Neural crest cell (in vitro differentiated cells): ENCODE data around the gene DMRTB1. TPM values are rescaled to one million over a fixed set of nuclear protein-coding genes. Genes with fewer than 3 reads are reported as not detected.

Experiments used
- DNase-seq: peaks from one replicate; pipeline ENCODE4 v3.0.0; 2021; ENCODE audit warnings: low read depth, mixed read lengths, low spot score
- H3K27ac Mint-ChIP-seq: one replicate; pipeline ENCODE4 v1.8.0; 2021; ENCODE audit warnings: mild to moderate bottlenecking, mixed read lengths; ENCODE audit not compliant: unreplicated experiment
- H3K27me3 Mint-ChIP-seq: 2 replicates; pipeline ENCODE4 v1.8.0; 2021; ENCODE audit warnings: low read depth, mild to moderate bottlenecking, mixed read lengths
- H3K36me3 Mint-ChIP-seq: 2 replicates; pipeline ENCODE4 v1.8.0; 2021; ENCODE audit warnings: low read depth, mild to moderate bottlenecking, mixed read lengths
- H3K4me1 Mint-ChIP-seq: 2 replicates; pipeline ENCODE4 v1.8.0; 2021; ENCODE audit warnings: mixed read lengths
- H3K4me3 Mint-ChIP-seq: one replicate; pipeline ENCODE4 v1.8.0; 2021; ENCODE audit warnings: mild to moderate bottlenecking, mixed read lengths
- H3K9me3 Mint-ChIP-seq: 2 replicates; pipeline ENCODE4 v1.8.0; 2021; ENCODE audit warnings: mixed read lengths
- CTCF ChIP-seq: fragments of 200-600 bp; sonication (generic); conservative IDR thresholded peaks from 2 replicates; pipeline ENCODE4 v1.5.0; 2021; ENCODE audit warnings: antibody characterized with exemption, mild to moderate bottlenecking
- total RNA-seq: library from RNA; stranded (reverse); gene quantifications from 2 replicates; pipeline ENCODE4 v1.2.1, GENCODE V29; 2021

Gene DMRTB1
- total RNA-seq, 1 donor from 2014 or later, result not detected

- H3K4me1 Mint-ChIP-seq, result peaks cover 17% of the 10 kb centered on the region
- DNase-seq, result no peak
- no peak overlapping the region for H3K27ac Mint-ChIP-seq
- peaks cover 3% of the 10 kb centered on the region for H3K36me3 Mint-ChIP-seq
- peaks cover 3% of the 10 kb centered on the region for H3K27me3 Mint-ChIP-seq
- H3K4me3 Mint-ChIP-seq, result no peak overlapping the region
- H3K9me3 Mint-ChIP-seq, result peaks cover 11% of the 10 kb centered on the region
- no peak for TF ChIP-seq CTCF
Measured at GRCh38 chr1:53438427-53439336, 20.5 kb upstream of the DMRTB1 start.

GRCh38 chr1:53439337-53440207 lies 19.6 kb upstream of the DMRTB1 start:
- no peak overlapping the region for H3K4me3 Mint-ChIP-seq
- H3K27me3 Mint-ChIP-seq, result peaks cover 3% of the 10 kb centered on the region
- TF ChIP-seq CTCF, result no peak
- DNase-seq, result no peak
- peaks cover 17% of the 10 kb centered on the region for H3K4me1 Mint-ChIP-seq
- peaks cover 11% of the 10 kb centered on the region for H3K9me3 Mint-ChIP-seq
- H3K36me3 Mint-ChIP-seq, result peaks cover 3% of the 10 kb centered on the region
- no peak overlapping the region for H3K27ac Mint-ChIP-seq

- no peak overlapping the region for H3K27ac Mint-ChIP-seq
- H3K4me3 Mint-ChIP-seq, result no peak overlapping the region
- peaks cover 7% of the 10 kb centered on the region for H3K9me3 Mint-ChIP-seq
- no peak for DNase-seq
- peaks cover 3% of the 10 kb centered on the region for H3K27me3 Mint-ChIP-seq
- peaks cover 3% of the 10 kb centered on the region for H3K36me3 Mint-ChIP-seq
- no peak for TF ChIP-seq CTCF
- H3K4me1 Mint-ChIP-seq, result peaks cover 17% of the 10 kb centered on the region
Measured at GRCh38 chr1:53440633-53441032, 18.6 kb upstream of the DMRTB1 start.

- H3K27ac Mint-ChIP-seq, result no peak overlapping the region
- no peak for TF ChIP-seq CTCF
- peaks cover 3% of the 10 kb centered on the region for H3K36me3 Mint-ChIP-seq
- H3K27me3 Mint-ChIP-seq, result no peaks in the 10 kb centered on the region
- no peak for DNase-seq
- peaks cover 7% of the 10 kb centered on the region for H3K9me3 Mint-ChIP-seq
- peaks cover 17% of the 10 kb centered on the region for H3K4me1 Mint-ChIP-seq
- no peak overlapping the region for H3K4me3 Mint-ChIP-seq
Measured at GRCh38 chr1:53442299-53442698, 16.9 kb upstream of the DMRTB1 start.

- no peak overlapping the region for H3K27ac Mint-ChIP-seq
- H3K9me3 Mint-ChIP-seq, result no peaks in the 10 kb centered on the region
- no peak overlapping the region for H3K4me3 Mint-ChIP-seq
- peaks cover 3% of the 10 kb centered on the region for H3K27me3 Mint-ChIP-seq
- TF ChIP-seq CTCF, result no peak
- H3K36me3 Mint-ChIP-seq, result no peaks in the 10 kb centered on the region
- peaks cover 29% of the 10 kb centered on the region for H3K4me1 Mint-ChIP-seq
- DNase-seq, result no peak
Measured at GRCh38 chr1:53446051-53446450, 13.1 kb upstream of the DMRTB1 start.
